Measurements from ENCODE around the gene HAPLN1.

DNA sequence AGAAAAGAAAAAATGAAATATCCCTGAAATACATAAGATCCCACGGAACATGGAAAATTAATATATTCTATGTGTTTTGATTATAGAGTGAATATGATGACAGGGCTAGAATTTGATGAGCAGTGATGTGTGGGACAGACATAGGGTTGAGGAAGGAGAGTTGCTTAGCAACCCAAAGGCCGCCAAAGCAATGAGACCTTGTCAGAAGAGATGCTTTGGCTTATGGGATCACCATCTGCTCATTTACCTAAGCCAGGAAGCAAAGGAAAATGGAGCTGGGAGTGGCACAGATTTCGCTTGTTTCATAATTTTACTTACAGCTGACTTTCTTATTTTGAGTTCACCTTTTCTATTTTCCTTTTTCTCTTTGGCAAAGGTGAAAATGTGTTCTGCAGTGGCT is 20.9 kb upstream of the HAPLN1 start:
- TF ChIP-seq CTCF (IDR thresholded peaks at IDR 0.05) = no peak
- TF ChIP-seq EZH2 (IDR thresholded peaks at IDR 0.05) = no peak

Data from neural progenitor cell (in vitro differentiated cells).